ENCODE measurements around the gene ALG11.
"Not testable (repeated sequence)": the region's sequence is repeated elsewhere in the genome, so short reads cannot be mapped to it uniquely, and the experiment has no call there.

Gene ALG11, protein sequence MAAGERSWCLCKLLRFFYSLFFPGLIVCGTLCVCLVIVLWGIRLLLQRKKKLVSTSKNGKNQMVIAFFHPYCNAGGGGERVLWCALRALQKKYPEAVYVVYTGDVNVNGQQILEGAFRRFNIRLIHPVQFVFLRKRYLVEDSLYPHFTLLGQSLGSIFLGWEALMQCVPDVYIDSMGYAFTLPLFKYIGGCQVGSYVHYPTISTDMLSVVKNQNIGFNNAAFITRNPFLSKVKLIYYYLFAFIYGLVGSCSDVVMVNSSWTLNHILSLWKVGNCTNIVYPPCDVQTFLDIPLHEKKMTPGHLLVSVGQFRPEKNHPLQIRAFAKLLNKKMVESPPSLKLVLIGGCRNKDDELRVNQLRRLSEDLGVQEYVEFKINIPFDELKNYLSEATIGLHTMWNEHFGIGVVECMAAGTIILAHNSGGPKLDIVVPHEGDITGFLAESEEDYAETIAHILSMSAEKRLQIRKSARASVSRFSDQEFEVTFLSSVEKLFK

GRCh38 chr13:52011632-52012511 lies at the start of gene ALG11:
Gene ALG11 (plus strand): TSS chr13:52012398. CDS start chr13:52012419, 21 bp downstream.
- Mint-ChIP-seq H3K9me3 (no peaks in the 10 kb centered on the region), H3K36me3 (peaks cover 18% of the 10 kb centered on the region), H3K27ac (peak within 1 kb of the TSS; percentile 97), H3K4me1 (peaks cover 26% of the 10 kb centered on the region), H3K4me3 (peak within 1 kb of the TSS; percentile 97)
- ATAC-seq (peak; percentile 99), DNase-seq (ENCODE audit: low spot score in 2 of 2) (peak; percentile 99 to 100)

DNA sequence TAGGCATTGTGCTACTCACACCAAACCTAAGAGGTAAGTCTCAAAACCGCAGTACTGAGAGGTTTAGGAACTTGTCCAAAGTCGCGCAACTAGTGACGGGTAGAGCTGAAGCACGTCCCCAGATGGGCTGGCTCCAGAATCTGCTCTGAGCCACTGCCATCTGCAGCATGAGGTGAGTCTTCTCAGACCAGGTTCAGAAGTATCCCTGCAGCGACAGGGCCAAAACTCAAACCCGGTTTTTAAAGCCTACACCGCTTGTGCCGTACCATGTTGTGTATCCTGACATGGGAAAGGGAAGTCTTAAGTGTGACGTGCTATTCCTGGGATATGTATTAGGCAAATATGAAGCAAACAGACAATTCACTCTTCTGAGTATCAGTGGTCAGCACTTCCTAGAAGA lies 46.0 kb upstream of the ALG11 start:
- H3K36me3 Mint-ChIP-seq = no peaks in the 10 kb centered on the region
- peaks cover 19% of the 10 kb centered on the region for H3K4me1 Mint-ChIP-seq
- no peak overlapping the region for H3K4me3 Mint-ChIP-seq
- DNase-seq (ENCODE audit: low spot score in 2 of 2) = no peak
- no peaks in the 10 kb centered on the region for H3K9me3 Mint-ChIP-seq
- no peak overlapping the region for H3K27ac Mint-ChIP-seq
- ATAC-seq = no peak

GRCh38 chr13:51967482-51968446 lies 44.4 kb upstream of the ALG11 start:
- Mint-ChIP-seq H3K27ac (no peak overlapping the region), H3K4me1 (peaks cover 19% of the 10 kb centered on the region), H3K4me3 (no peak overlapping the region), H3K9me3 (no peaks in the 10 kb centered on the region), H3K36me3 (peaks cover 7% of the 10 kb centered on the region)
- DNase-seq (ENCODE audit: low spot score in 2 of 2) (no peak), ATAC-seq (no peak)

GRCh38 chr13:51970349-51970748 lies 41.8 kb upstream of the ALG11 start:
- DNase-seq (ENCODE audit: low spot score in 2 of 2) (no peak), ATAC-seq (no peak)
- Mint-ChIP-seq H3K4me3 (no peak overlapping the region), H3K4me1 (peaks cover 19% of the 10 kb centered on the region), H3K9me3 (no peaks in the 10 kb centered on the region), H3K36me3 (peaks cover 7% of the 10 kb centered on the region), H3K27ac (no peak overlapping the region)

DNA sequence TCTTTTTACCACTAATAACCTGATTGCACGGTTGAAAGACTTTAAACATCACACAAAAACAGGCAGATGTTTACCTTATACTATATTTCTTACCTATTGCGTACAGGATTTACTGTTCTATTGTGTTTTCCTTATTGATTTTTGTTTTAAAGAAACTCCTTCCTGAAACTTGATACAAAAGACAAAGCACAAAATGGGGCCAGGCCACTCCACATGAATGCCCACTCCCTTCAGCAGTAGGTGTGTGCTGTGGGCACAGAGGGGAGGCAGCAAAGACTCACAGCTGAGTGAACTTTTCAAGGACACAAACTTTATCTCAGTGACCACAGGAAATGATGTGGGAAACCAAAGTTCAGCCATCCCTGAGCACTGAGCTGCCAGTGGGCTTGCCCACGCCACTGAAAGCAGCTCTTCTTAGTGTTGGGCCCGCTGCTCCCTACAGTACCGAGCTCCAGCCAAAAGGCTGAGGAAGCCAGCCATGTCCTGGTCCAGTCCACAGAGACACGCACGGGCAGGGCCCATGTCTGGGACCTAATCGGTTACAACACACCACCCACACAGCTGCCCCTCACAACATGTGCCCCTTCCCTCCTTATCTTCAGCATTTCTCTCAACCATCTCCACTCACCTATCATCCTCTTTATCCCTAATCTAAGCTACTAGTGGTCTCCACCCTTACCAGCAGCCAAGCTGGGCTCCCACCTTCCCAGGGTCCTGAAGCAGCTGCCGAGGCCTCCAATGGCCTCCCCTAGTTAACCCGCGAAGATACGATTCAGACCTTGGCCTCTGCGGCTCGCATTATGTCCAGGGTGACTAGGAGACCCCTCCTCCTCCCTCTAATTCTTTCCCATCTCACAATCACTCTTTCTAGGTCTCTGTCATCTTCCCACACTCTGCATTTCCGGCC lies 40.4 kb upstream of the ALG11 start:
- peaks cover 9% of the 10 kb centered on the region for H3K4me1 Mint-ChIP-seq
- no peak for DNase-seq (ENCODE audit: low spot score in 2 of 2)
- peaks cover 7% of the 10 kb centered on the region for H3K36me3 Mint-ChIP-seq
- ATAC-seq = no peak
- H3K4me3 Mint-ChIP-seq = no peak overlapping the region
- peak overlapping the region; percentile 43 for H3K27ac Mint-ChIP-seq
- H3K9me3 Mint-ChIP-seq = no peaks in the 10 kb centered on the region

DNA sequence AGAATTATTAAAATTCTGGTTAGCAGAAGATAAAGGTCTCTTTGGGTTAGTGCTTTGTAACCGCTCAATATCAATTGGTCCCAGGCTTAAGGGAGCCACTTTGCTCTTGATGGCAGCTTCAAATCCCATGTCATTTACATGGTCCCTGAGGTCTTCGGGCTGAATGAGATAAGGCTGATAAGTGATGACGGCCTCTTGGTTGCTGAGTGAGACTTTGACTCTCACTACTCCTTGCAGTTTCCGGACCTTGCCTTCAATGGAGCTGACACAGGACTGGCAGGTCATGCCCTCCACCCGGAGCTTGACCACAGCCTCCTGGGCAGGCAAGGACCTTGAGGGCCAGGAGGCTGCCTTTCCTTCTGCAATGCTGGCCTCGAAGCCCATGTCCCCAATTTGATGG lies 37.7 kb upstream of the ALG11 start:
- Mint-ChIP-seq H3K4me3 (no peak overlapping the region), H3K4me1 (no peaks in the 10 kb centered on the region), H3K27ac (no peak overlapping the region), H3K36me3 (peaks cover 7% of the 10 kb centered on the region), H3K9me3 (no peaks in the 10 kb centered on the region)
- DNase-seq (ENCODE audit: low spot score in 2 of 2) (no peak), ATAC-seq (no peak)

DNA sequence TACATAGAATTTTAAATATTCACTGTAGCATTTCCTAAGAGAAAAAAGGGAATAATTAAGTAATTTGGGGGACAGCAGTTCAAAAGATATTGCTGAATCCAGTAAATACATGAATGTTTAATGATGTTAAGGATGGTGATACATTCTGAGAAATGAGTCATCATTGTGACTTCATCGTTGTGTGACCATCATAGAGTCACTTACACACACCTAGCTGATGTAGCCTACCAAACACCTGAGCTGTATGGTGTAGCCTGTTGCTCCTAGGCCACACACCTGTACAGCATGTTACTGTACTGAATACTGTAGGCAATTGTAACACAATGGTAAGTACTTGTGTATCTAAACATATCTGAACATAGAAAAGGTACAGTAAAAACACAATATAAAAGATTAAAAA lies 35.8 kb upstream of the ALG11 start:
- DNase-seq (ENCODE audit: low spot score in 2 of 2) (no peak), ATAC-seq (peak; percentile 78)
- H3K4me1 Mint-ChIP-seq = no peaks in the 10 kb centered on the region
- H3K27ac Mint-ChIP-seq = no peak overlapping the region
- no peak overlapping the region for H3K4me3 Mint-ChIP-seq
- peaks cover 7% of the 10 kb centered on the region for H3K36me3 Mint-ChIP-seq
- H3K9me3 Mint-ChIP-seq = no peaks in the 10 kb centered on the region

DNA sequence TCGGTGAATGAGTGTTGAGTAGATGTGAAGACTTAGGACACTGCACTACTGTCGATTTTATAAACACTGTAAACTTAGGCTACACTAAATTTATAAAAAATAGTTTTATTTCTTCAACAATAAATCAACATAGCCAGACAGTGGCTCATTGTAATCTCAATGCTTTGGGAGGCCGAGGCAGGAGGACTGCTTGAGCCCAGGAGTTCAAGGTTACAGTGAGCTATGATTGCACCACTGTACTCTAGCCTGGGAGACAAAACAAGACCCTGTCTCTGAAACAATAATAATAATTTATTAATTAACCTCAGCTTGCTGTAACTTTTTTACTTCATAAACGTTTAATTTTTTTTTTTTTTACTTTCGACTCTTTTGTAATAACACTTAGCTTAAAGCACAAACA lies 35.3 kb upstream of the ALG11 start:
- DNase-seq (ENCODE audit: low spot score in 2 of 2) (no peak), ATAC-seq (no peak)
- no peaks in the 10 kb centered on the region for H3K4me1 Mint-ChIP-seq
- H3K4me3 Mint-ChIP-seq = no peak overlapping the region
- H3K36me3 Mint-ChIP-seq = peaks cover 7% of the 10 kb centered on the region
- H3K9me3 Mint-ChIP-seq = no peaks in the 10 kb centered on the region
- no peak overlapping the region for H3K27ac Mint-ChIP-seq

- Mint-ChIP-seq H3K9me3 (no peaks in the 10 kb centered on the region), H3K4me1 (no peaks in the 10 kb centered on the region), H3K4me3 (no peak overlapping the region), H3K36me3 (no peaks in the 10 kb centered on the region), H3K27ac (no peak overlapping the region)
- DNase-seq (ENCODE audit: low spot score in 2 of 2) = no peak
- ATAC-seq = no peak
These were observed 34.6 kb upstream of the ALG11 start for GRCh38 chr13:51977625-51978024.

GRCh38 chr13:51978796-51979556 lies 33.2 kb upstream of the ALG11 start:
- no peak for DNase-seq (ENCODE audit: low spot score in 2 of 2)
- no peak for ATAC-seq
- H3K27ac Mint-ChIP-seq = no peak overlapping the region
- H3K9me3 Mint-ChIP-seq = no peaks in the 10 kb centered on the region
- no peak overlapping the region for H3K4me3 Mint-ChIP-seq
- no peaks in the 10 kb centered on the region for H3K4me1 Mint-ChIP-seq
- no peaks in the 10 kb centered on the region for H3K36me3 Mint-ChIP-seq

GRCh38 chr13:51980908-51981307 lies 31.3 kb upstream of the ALG11 start:
- no peak for ATAC-seq
- Mint-ChIP-seq H3K27ac (no peak overlapping the region), H3K4me3 (no peak overlapping the region), H3K36me3 (no peaks in the 10 kb centered on the region), H3K9me3 (no peaks in the 10 kb centered on the region), H3K4me1 (no peaks in the 10 kb centered on the region)
- no peak for DNase-seq (ENCODE audit: low spot score in 2 of 2)

- Mint-ChIP-seq H3K4me3 (no peak overlapping the region), H3K9me3 (no peaks in the 10 kb centered on the region), H3K36me3 (no peaks in the 10 kb centered on the region), H3K4me1 (no peaks in the 10 kb centered on the region), H3K27ac (no peak overlapping the region)
- DNase-seq (ENCODE audit: low spot score in 2 of 2) (no peak), ATAC-seq (no peak)
These were observed 30.8 kb upstream of the ALG11 start for GRCh38 chr13:51981355-51981754.

DNA sequence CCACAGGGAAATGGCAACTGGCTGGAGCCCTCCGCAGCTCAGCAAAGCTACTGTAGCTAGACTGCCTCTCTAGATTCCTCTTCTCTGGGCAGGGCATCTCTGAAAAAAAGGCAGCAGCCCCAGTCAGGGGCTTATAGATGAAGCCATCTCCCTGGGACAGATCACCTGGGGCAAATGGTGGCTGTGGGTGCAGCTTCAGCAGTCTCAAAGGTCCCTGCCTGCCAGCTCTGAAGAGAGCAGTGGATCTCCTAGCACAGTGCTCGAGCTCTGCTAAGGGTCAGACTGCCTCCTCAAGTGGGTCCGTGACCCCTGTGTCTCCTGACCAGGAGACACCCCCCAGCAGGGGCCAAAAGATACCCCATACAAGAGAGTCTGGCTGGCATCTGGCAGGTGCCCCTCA lies 28.9 kb upstream of the ALG11 start:
- H3K4me3 Mint-ChIP-seq; DNase-seq (ENCODE audit: low spot score in 2 of 2); ATAC-seq; H3K27ac Mint-ChIP-seq; H3K36me3 Mint-ChIP-seq; H3K9me3 Mint-ChIP-seq; H3K4me1 Mint-ChIP-seq: not testable (repeated sequence)
